K562 (cell line): ENCODE data around the gene LDB2. TPM values are rescaled to one million over a fixed set of nuclear protein-coding genes. Genes with fewer than 3 reads are reported as not detected.

Experiments used
- FOXJ3 ChIP-seq: sonication (generic); formaldehyde crosslinking; IDR thresholded peaks from 2 replicates; pipeline ENCODE4 v1.4.0; 2020; ENCODE audit warnings: mild to moderate bottlenecking, missing genetic modification reagents
- NONO ChIP-seq, 2 experiments: fragments of 200-400 bp in 1 of 2; fragments of 450-650 bp in 1 of 2; formaldehyde crosslinking in 1 of 2; IDR thresholded peaks; 2 replicates each; pipeline ENCODE4 v1.6.1; 2017; ENCODE audit warnings: low read depth in 2 of 2, mild to moderate bottlenecking in 2 of 2, moderate library complexity in 2 of 2, low read length in 1 of 2
- NR3C1 ChIP-seq: sonication (generic); formaldehyde crosslinking; IDR thresholded peaks from 2 replicates; pipeline ENCODE4 v1.8.1; 2022; ENCODE audit warnings: missing genetic modification reagents
- STAG1 ChIP-seq: sonication (generic); formaldehyde crosslinking; IDR thresholded peaks from 2 replicates; pipeline ENCODE4 v1.5.0; 2020; ENCODE audit warnings: missing genetic modification reagents, borderline replicate concordance
- ZNF224 ChIP-seq: sonication (generic); formaldehyde crosslinking; IDR thresholded peaks from 2 replicates; pipeline ENCODE4 v1.8.0; 2022; ENCODE audit warnings: mild to moderate bottlenecking, missing genetic modification reagents
- polyA plus RNA-seq, 8 experiments: library from polyadenylated mRNA; depleted of rRNA in 4 of 8; stranded (reverse) in 5 of 8; unstranded in 3 of 8; fragments of >200 nt; fragmentation: Nextera tagmentation in 2 of 8; fragmentation: Illumina TruSeq in 1 of 8; extraction: Ambion mirVana in 2 of 8; extraction: Trizol in 1 of 8; gene quantifications; 2 replicates each; pipeline versions ENCODE4 v1.2.1 to v1.2.3, GENCODE V29; 2011 to 2014; ENCODE audit warnings: inconsistent platforms in 1 of 8, missing spikeins in 1 of 8
- total RNA-seq, 7 experiments: library from RNA; depleted of rRNA in 6 of 7; stranded (reverse); fragments of >200 nt in 6 of 7; fragmentation: Illumina TruSeq in 2 of 7; extraction: Trizol in 2 of 7; gene quantifications; 2 replicates each; pipeline versions ENCODE4 v1.2.1 to v1.2.3, GENCODE V29; 2011 to 2021; ENCODE audit warnings: low replicate concordance in 1 of 7
- TF ChIP-seq, protein P1 (sequence below), 2 experiments: fragments of 450-650 bp in 1 of 2; sonication (generic) in 1 of 2; formaldehyde crosslinking in 1 of 2; IDR thresholded peaks; 2 replicates each; pipeline versions ENCODE4 v1.7.1 to v1.9.0; 2016 to 2022; ENCODE audit warnings: inconsistent platforms in 1 of 2, mild to moderate bottlenecking in 1 of 2, missing genetic modification reagents in 1 of 2
- TF ChIP-seq, protein P2 (sequence below): fragments of 250-450 bp; sonication (Bioruptor Pico); IDR thresholded peaks from 2 replicates; pipeline ENCODE4 v1.4.0; 2020; ENCODE audit warnings: borderline replicate concordance
- TF ChIP-seq, protein P3 (sequence below): sonication (generic); formaldehyde crosslinking; IDR thresholded peaks from 2 replicates; pipeline ENCODE4 v1.8.1; 2023; ENCODE audit warnings: mild to moderate bottlenecking, missing genetic modification reagents

LDB2 gene
- total and polyA plus RNA-seq, 9 of the 15 experiments (the other 6 are each of a cell fraction or from before 2014, with no cell fraction given): 0.10 to 0.20 TPM; not detected in 7

DNA sequence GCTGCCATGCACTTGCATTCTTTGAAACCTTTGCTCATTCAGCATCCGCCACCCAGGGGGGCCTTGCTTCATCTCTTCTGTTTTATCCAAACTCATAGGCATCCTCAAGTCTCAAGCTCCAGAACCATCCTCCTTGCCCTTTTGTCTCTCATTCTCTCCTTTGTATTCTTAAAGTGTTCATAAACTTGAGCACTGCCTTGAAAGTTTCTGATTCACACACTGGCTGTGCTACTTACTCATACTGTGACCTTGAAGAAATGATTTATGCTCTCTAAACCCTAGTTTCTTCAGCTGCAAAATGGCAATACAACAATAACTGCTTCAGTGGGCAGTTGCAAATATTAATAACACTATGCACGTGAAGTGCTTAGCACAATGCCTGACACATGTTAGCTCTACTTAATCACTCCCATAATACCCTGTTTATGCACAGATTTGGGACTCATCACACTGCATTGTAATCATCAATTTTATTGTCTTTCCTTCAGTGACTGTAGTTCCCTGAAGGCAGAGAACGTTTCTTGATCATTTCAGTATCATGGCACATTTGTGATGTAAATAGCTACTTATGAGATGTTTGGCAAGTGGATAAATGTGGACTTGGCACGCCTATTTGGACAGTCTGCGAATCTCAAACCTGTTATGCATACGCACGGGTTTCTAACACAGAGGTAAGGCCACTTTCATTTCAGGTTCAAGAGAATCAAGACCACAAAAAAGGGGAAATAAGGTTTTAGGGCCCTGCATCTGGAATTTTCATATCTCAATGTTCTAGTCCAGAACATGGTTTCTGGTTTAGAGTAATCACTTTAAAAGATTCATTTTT lies 291.0 kb downstream of the LDB2 start (continued):
- TF ChIP-seq, protein P1, sequence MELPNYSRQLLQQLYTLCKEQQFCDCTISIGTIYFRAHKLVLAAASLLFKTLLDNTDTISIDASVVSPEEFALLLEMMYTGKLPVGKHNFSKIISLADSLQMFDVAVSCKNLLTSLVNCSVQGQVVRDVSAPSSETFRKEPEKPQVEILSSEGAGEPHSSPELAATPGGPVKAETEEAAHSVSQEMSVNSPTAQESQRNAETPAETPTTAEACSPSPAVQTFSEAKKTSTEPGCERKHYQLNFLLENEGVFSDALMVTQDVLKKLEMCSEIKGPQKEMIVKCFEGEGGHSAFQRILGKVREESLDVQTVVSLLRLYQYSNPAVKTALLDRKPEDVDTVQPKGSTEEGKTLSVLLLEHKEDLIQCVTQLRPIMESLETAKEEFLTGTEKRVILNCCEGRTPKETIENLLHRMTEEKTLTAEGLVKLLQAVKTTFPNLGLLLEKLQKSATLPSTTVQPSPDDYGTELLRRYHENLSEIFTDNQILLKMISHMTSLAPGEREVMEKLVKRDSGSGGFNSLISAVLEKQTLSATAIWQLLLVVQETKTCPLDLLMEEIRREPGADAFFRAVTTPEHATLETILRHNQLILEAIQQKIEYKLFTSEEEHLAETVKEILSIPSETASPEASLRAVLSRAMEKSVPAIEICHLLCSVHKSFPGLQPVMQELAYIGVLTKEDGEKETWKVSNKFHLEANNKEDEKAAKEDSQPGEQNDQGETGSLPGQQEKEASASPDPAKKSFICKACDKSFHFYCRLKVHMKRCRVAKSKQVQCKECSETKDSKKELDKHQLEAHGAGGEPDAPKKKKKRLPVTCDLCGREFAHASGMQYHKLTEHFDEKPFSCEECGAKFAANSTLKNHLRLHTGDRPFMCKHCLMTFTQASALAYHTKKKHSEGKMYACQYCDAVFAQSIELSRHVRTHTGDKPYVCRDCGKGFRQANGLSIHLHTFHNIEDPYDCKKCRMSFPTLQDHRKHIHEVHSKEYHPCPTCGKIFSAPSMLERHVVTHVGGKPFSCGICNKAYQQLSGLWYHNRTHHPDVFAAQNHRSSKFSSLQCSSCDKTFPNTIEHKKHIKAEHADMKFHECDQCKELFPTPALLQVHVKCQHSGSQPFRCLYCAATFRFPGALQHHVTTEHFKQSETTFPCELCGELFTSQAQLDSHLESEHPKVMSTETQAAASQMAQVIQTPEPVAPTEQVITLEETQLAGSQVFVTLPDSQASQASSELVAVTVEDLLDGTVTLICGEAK (IDR thresholded peaks at IDR 0.05): no peak
- TF ChIP-seq, protein P1 (CRISPR knock-in tag; IDR thresholded peaks at IDR 0.05): no peak
- no peak for TF ChIP-seq FOXJ3 (CRISPR knock-in tag)
- no peak for TF ChIP-seq ZNF224 (CRISPR knock-in tag)
- TF ChIP-seq, protein P2, sequence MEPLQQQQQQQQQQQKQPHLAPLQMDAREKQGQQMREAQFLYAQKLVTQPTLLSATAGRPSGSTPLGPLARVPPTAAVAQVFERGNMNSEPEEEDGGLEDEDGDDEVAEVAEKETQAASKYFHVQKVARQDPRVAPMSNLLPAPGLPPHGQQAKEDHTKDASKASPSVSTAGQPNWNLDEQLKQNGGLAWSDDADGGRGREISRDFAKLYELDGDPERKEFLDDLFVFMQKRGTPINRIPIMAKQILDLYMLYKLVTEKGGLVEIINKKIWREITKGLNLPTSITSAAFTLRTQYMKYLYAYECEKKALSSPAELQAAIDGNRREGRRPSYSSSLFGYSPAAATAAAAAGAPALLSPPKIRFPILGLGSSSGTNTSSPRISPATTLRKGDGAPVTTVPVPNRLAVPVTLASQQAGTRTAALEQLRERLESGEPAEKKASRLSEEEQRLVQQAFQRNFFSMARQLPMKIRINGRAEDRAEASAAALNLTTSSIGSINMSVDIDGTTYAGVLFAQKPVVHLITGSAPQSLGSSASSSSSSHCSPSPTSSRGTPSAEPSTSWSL (CRISPR knock-in tag): no peak
- no peak for TF ChIP-seq STAG1
- TF ChIP-seq NR3C1: no peak
- TF ChIP-seq NONO (IDR thresholded peaks at IDR 0.05; ENCODE audit: low read depth in 2 of 2, low read length in 1 of 2): no peak
- TF ChIP-seq, protein P3, sequence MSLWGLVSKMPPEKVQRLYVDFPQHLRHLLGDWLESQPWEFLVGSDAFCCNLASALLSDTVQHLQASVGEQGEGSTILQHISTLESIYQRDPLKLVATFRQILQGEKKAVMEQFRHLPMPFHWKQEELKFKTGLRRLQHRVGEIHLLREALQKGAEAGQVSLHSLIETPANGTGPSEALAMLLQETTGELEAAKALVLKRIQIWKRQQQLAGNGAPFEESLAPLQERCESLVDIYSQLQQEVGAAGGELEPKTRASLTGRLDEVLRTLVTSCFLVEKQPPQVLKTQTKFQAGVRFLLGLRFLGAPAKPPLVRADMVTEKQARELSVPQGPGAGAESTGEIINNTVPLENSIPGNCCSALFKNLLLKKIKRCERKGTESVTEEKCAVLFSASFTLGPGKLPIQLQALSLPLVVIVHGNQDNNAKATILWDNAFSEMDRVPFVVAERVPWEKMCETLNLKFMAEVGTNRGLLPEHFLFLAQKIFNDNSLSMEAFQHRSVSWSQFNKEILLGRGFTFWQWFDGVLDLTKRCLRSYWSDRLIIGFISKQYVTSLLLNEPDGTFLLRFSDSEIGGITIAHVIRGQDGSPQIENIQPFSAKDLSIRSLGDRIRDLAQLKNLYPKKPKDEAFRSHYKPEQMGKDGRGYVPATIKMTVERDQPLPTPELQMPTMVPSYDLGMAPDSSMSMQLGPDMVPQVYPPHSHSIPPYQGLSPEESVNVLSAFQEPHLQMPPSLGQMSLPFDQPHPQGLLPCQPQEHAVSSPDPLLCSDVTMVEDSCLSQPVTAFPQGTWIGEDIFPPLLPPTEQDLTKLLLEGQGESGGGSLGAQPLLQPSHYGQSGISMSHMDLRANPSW: no peak
